Activated CD4-positive, alpha-beta T cell treated with anti-CD3 and anti-CD28 coated beads, Interleukin-2, amount 50 U/mL, for 48 hours (primary cell): ENCODE results near the gene FPR1.
"Not testable (repeated sequence)": the region's sequence is repeated elsewhere in the genome, so short reads cannot be mapped to it uniquely, and the experiment has no call there.

Source experiments
- DNase-seq, 2 experiments: peaks; one replicate each; pipeline ENCODE4 v3.0.0-alpha.2; 2020

FPR1 gene

GRCh38 chr19:51777570-51778462, 26.1 kb upstream of the FPR1 start:
- DNase-seq, result peak; percentile 31 to 35

DNA sequence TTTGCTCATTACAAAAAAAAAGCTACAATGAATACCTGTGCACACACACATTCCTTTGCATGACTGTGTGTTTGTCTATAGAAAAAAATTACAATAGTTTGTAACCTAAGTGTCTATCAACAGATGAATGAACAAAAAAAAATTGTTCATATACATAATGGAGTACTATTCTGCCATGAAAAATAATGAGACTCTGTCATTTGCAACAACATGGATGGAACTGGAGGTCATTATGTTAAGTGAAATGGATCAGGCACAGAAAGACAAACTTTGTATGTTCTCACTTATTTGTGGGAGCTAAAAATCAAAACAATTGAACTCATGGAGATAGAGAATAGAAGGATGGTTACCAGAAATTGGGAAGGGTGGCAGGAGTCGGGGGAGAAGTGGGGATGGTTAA, 24.9 kb upstream of the FPR1 start:
- DNase-seq, result not testable (repeated sequence)

DNA sequence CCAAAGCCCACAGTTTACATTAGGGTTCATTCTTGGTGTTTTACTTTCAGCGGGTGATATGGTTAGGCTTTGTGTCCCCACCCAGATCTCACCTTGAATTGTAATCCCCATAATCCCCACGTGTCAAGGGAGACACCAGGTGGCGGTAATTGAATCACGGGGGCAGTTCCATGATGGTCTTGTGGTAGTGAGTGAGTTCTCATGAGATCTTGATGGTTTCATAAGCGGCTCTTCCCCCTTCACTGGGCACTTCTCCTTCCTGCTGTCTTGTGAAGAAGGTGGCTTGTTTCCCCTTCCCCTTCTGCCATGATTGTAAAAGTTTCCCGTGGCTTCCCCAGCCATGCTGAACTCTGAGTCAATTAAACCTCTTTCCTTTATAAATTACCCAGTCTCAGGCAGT, 21.3 kb upstream of the FPR1 start:
- DNase-seq, result no peak

- DNase-seq, result no peak
These were observed 19.9 kb upstream of the FPR1 start for GRCh38 chr19:51771376-51772130.

- DNase-seq, result no peak
These were observed 14.8 kb upstream of the FPR1 start for GRCh38 chr19:51766461-51766860.

DNA sequence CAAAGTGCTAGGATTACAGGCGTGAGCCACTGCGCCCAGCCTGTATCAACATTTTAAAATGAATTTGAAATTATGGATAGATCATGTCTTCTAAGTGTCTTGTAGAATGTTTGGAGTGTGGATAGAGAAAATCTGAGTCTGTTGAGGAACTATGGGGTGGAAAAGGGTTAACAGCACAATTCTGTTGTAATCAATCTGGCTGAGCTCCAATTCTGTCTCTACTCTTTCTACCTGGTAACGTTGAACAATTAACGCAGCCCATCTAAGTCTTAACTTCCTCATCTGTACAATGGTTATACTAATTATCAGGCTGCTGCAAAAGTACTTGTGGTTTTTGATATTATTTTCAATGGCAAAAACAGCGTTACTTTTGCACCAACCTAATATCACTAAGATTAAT, 13.4 kb upstream of the FPR1 start:
- DNase-seq, result no peak

DNA sequence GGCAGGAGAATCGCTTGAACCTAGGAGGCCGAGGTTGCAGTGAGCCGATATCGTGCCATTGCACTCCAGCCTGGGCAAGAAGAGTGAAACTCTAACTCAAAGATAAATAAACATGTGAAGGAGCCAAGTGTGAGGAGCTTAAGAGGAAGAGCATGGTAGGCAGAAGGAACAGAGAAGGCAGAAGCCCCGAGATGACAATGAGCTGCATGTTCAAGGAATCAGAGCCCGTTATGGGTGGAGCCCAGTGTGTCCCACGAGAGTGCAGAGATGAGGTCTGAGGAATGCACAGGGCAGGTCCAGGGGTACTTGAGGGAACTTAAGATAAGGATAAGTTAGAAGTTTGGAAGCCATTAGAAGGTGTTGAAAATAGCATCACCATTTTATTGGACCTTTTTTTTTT, 10.0 kb upstream of the FPR1 start:
- DNase-seq, result no peak

GRCh38 chr19:51760697-51761356, 9.1 kb upstream of the FPR1 start, which contains the start of gene FPR2:
TSS of gene FPR2 (plus strand) at chr19:51761180. CDS start at chr19:51768659, 7,479 bp downstream.
- DNase-seq, result no peak

GRCh38 chr19:51755571-51755970, 3.9 kb upstream of the FPR1 start:
- DNase-seq, result no peak

DNA sequence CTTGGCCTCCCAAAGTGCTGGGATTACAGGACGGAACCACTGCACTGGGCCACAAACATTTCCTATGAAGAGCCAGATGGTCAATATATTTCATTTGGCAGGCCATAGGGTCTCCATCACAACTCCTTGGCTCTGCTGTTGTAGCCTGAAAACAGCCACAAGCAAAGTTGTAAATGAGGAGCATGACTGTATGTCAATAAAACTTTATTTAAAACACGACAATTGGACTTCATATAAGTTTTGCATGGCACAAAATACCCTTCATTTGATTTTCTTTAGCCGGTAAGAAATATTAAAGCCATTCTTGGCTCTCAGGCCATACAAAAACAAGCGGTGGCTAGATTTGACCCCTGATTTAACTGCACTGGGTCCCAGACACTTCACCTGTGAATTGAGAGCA, 3.1 kb upstream of the FPR1 start:
- no peak for DNase-seq

GRCh38 chr19:51754109-51754508, 2.4 kb upstream of the FPR1 start:
- DNase-seq, result no peak

DNA sequence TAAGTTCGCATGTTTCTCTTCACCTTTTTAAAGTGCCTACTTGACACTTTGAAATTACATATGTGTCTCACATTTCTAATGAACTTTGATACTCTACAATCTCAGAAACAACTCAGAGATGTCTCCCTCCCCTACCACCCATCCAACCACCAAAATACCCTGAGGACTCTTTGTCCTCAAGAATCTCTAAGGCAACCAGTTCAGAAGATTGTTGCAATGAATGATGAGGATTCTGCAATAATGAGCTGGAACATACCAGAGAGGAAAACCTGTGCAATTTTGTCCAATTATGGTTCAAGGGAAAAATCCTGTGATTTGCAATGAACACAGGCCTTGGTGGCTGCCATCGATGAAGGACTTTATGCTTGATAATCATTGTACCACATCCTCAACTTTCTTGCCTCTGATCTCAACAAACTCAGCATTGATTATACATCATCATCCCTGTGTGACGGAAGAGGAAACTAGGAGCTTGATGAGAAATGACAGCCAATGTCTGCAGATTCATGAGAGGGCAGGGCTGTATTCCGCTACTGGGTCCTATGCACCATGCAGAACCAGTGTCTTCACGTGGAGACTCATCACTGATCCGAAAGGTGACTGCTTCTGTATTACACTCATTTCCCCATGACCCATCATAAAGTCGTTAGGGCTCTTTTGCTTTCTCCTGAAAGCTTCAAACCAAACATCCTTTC, 1.1 kb downstream of the FPR1 start:
- DNase-seq, result no peak

- DNase-seq, result no peak
These were observed 1.7 kb downstream of the FPR1 start for GRCh38 chr19:51749979-51750378.

DNA sequence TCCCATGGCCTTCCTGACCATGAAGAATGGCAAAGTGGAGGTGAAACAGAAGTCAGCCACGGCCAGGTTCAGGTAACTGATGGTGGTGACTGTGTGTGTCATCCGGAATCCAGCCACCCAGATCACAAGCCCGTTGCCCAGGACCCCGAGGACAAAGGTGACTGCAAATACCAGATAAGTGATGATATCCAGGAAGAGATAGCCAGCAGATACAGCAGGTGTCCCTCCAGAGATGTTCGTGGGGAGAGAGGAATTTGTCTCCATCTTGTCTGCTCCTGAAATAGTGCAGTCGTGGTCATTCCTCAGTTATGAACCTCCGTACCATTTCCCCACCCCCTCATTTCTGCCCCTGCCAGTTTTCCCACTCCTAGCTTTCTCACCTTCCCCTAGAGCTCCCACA, 4.9 kb downstream of the FPR1 start:
- DNase-seq, result no peak

DNA sequence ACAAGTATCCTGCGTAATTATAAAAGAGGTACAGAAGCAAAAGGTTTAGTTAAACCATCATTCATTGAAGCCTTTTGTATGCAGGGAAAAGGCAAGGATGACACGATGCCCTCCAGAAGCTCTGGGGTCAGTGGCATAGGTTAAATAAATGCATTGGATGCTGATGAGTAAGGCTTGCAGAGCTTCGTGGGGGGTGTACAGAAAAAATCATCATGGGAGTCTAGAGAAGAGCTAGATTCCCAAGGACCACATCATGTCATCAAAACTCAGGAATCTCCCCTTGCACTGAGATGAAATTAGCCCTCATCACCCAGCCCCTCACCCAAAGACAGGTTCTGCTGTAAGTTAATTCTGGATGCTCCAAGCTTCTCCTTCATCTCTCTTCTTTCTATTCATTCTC, 8.3 kb downstream of the FPR1 start:
- no peak for DNase-seq

DNA sequence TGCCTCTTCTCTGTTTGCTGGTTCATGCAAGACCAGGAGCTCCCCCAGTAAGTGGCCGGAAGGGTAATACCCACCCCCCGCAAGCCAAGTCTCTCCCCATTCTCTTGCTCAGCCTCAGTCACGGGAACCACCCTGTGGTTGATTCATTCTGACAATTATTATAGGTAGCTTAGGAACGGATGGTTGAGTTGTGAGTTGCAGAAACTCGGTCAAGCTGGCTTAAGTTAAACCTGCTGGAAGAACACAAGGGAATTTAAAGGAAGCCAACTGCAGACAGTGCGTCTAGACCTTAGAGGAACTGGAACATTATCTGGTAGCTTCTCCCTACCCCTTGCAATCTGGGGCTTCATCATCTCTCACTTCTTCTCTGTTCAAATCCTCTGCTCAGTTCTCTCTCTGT, 8.9 kb downstream of the FPR1 start:
- no peak for DNase-seq

DNA sequence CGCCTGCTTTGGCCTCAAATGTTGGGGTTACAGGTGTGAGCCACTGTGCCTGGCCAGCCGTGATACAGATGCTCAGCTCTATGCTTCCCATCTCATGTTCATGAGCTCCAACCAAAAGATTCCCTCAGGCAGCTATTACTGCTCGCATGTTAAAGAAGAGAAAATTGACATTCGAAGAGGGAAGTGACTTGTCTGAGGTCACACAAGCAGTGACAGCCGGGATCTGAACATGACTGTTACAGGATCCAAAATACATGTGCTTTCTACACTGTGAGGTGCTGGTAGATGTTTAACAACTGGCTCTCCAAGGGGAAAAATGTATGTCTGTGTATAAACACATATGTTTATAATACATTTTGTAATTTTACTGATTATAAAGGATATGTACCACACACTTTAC, 11.3 kb downstream of the FPR1 start:
- no peak for DNase-seq

GRCh38 chr19:51739466-51740213, 12.0 kb downstream of the FPR1 start:
- no peak for DNase-seq

GRCh38 chr19:51738523-51738922, 13.2 kb downstream of the FPR1 start:
- DNase-seq, result not testable (repeated sequence)

DNA sequence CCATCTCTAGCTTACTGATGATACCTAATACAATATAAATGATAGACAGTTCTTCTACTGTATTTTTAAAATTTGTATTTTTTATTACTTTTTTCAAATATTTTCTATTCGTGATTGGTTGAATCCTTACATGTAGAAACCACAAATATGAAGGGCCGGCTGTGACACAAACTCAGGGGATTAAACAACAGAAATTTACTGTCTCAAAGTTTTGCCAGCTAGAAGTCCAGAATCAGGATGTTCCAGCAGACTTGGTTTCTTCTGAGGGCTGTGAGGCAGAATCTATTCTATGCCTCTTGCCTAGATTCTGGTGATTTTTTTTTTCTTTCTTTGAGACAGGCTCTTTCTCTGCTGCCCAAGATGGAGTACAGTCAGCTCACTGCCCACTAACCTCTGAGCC, 13.8 kb downstream of the FPR1 start:
- DNase-seq, result no peak

- no peak for DNase-seq
These were observed 14.3 kb downstream of the FPR1 start for GRCh38 chr19:51737389-51737788.

GRCh38 chr19:51735759-51736449, 15.8 kb downstream of the FPR1 start:
- no peak for DNase-seq
